ENCODE results near the gene P3H1. TPM values are rescaled to one million over a fixed set of nuclear protein-coding genes. Genes with fewer than 3 reads are reported as not detected.

P3H1 gene
- polyA plus RNA-seq, 3 donors, result 67.2 to 78.4 (median 68.1) TPM

DNA sequence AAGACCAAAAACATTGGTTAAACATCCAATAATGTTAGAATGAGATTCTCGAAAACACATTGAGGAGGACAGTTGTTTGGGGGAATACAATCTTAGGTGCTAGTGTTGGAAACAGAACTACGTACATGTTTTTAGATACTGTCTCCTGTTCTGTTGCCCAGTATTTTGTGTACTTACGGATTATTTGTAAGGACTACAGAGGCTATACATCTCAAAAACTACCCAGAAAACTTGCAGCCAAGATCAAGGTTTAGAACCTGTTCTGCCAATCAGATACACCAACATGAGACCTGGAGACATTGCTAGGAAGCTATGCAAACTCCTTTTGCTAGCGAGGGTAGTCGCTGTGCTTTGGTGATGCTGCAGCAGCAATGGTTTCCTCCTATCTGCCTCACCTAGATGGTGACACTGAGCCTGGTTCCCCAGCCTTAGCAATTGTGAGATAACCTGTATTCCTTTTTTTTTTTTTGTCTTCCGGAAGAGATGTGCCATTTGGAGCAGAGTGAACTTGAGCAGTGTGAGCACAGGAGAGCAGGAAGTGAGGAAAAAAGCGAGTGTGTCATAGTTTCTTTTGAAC is 62.9 kb downstream of the P3H1 start:
- DNase-seq (ENCODE audit: extremely low read depth in 1 of 11, low read depth in 9 of 11, low spot score in 4 of 11), result no peak

DNA sequence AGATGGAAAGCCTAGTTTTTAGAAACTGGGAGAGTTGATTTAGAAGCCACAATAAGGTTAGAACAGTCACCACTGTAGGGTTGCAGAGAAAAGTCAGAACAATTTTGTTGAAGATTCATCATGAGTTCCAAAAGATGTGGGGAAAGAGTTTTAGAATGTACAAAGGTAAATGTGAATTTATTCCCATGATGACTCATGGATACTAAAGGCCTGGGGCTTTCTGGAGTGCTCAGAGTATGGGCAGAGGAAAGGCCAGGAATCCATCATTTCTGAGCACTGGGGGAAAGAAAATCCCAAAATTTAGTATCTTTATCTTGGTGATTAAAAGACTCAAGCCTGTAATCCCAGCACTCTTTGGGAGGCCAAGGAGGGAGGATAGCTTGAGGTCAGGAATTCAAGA is 66.8 kb downstream of the P3H1 start:
- DNase-seq (ENCODE audit: extremely low read depth in 1 of 11, low read depth in 9 of 11, low spot score in 4 of 11), result no peak

DNA sequence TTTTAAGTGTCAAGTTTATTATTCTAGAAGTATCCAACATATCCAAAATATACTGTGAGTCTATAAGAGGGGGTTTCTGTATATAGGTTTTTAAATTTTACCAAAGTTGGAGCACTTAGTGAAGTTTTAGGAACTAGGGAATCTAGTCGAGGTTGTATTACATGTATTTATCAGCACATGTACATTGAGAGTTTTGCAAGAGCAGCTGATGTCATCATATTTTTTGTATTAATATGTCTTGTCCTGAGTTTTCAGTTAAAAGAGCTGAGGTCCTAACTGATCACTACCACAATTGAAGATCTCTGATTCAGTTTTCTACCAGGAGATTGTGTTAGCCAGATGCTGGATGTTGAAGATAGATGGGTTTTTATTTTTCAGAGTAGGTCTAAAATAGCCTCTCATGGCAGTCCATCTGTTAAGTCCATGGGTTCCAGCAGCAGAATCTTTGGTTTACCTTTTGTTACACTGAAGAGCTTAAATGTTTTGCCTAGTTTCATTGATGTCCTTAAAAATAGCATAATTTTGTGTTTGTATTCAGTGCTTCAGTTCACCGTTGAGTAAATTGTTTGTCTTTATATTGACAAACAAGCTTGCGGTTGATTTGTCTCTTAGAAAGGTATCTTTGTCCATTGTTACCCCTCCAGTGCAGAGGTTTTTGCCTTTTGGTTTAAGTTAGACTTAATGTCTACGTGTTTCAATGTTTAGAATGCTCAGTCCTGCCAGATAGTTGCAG is 68.6 kb downstream of the P3H1 start:
- DNase-seq (ENCODE audit: extremely low read depth in 1 of 11, low read depth in 9 of 11, low spot score in 4 of 11), result no peak

Other genes starting within 250 kb of the P3H1 start
- 10 to 100 TPM; 50.1 to 58.6 (median 54.9) TPM for gene PPIH, start 108.6 kb downstream of the P3H1 start, polyA plus RNA-seq (ENCODE audit: insufficient read length in 3 of 3)
- gene YBX1, start 84.6 kb downstream of the P3H1 start, polyA plus RNA-seq (ENCODE audit: insufficient read length in 3 of 3), result 100 to 1,000 TPM; 579 to 686 (median 678) TPM
- gene CLDN19, start 26.8 kb downstream of the P3H1 start, polyA plus RNA-seq (ENCODE audit: insufficient read length in 3 of 3), result 100 to 1,000 TPM in 1 of 3 donors, 10 to 100 TPM in 2; 72.7 to 109 (median 93.4) TPM
- 10 to 100 TPM; 10.1 to 15.1 (median 10.8) TPM for gene C1orf50, start 221 bp upstream of the P3H1 start, polyA plus RNA-seq (ENCODE audit: insufficient read length in 3 of 3)
- 1 to 10 TPM in 1 of 3 donors, under 1 TPM in 2; 0.80 to 1.1 (median 0.86) TPM for gene TMEM269, start 18.0 kb upstream of the P3H1 start, polyA plus RNA-seq (ENCODE audit: insufficient read length in 3 of 3)
- gene ERMAP, start 50.1 kb upstream of the P3H1 start, polyA plus RNA-seq (ENCODE audit: insufficient read length in 3 of 3), result 10 to 100 TPM; 19.2 to 22.0 (median 19.2) TPM
- 10 to 100 TPM; 55.1 to 72.2 (median 71.3) TPM for gene SVBP, start 50.4 kb upstream of the P3H1 start, polyA plus RNA-seq (ENCODE audit: insufficient read length in 3 of 3)
- gene ZNF691, start 79.6 kb upstream of the P3H1 start, polyA plus RNA-seq (ENCODE audit: insufficient read length in 3 of 3), result 10 to 100 TPM; 19.3 to 21.1 (median 21.1) TPM
- gene SLC2A1, start 191.8 kb upstream of the P3H1 start, polyA plus RNA-seq (ENCODE audit: insufficient read length in 3 of 3), result 10 to 100 TPM; 38.9 to 73.3 (median 42.7) TPM